T follicular helper cell (primary cell): ENCODE results near the gene STYX.
"Not testable (repeated sequence)": the region's sequence is repeated elsewhere in the genome, so short reads cannot be mapped to it uniquely, and the experiment has no call there.

Source experiments
- DNase-seq: peaks from one replicate; pipeline ENCODE4 v3.0.0-alpha.2; 2020; ENCODE audit warnings: low read depth

STYX gene

GRCh38 chr14:52727509-52727908, 2.5 kb upstream of the STYX start:
- DNase-seq: not testable (repeated sequence)

GRCh38 chr14:52729035-52729434, 931 bp upstream of the STYX start:
- not testable (repeated sequence) for DNase-seq

- DNase-seq: no peak
These were observed 411 bp upstream of the STYX start for GRCh38 chr14:52729585-52729924.

GRCh38 chr14:52730709-52731111, 744 bp downstream of the STYX start:
- no peak for DNase-seq

- no peak for DNase-seq
These were observed 3.9 kb downstream of the STYX start for GRCh38 chr14:52733824-52734223.

- DNase-seq: no peak
These were observed 6.0 kb downstream of the STYX start for GRCh38 chr14:52735921-52736489.

GRCh38 chr14:52738409-52738808, 8.4 kb downstream of the STYX start:
- no peak for DNase-seq

- DNase-seq: no peak
These were observed 10.8 kb downstream of the STYX start for GRCh38 chr14:52740751-52741150.

- no peak for DNase-seq
These were observed 11.9 kb downstream of the STYX start for GRCh38 chr14:52741865-52742264.

- no peak for DNase-seq
These were observed 18.8 kb downstream of the STYX start for GRCh38 chr14:52748647-52749292.

- DNase-seq: no peak
These were observed 25.8 kb downstream of the STYX start for GRCh38 chr14:52755607-52756316.

- no peak for DNase-seq
These were observed 29.2 kb downstream of the STYX start for GRCh38 chr14:52759145-52759544.

GRCh38 chr14:52762923-52763322, 33.0 kb downstream of the STYX start:
- DNase-seq: not testable (repeated sequence)

GRCh38 chr14:52767058-52767833, 37.3 kb downstream of the STYX start:
- no peak for DNase-seq

- no peak for DNase-seq
These were observed 39.9 kb downstream of the STYX start for GRCh38 chr14:52769887-52770286.

GRCh38 chr14:52776816-52777215, 46.9 kb downstream of the STYX start:
- no peak for DNase-seq

GRCh38 chr14:52778702-52779101, 48.7 kb downstream of the STYX start:
- no peak for DNase-seq

- DNase-seq: no peak
These were observed 50.9 kb downstream of the STYX start for GRCh38 chr14:52780893-52781292.

GRCh38 chr14:52781629-52782028, 51.7 kb downstream of the STYX start:
- no peak for DNase-seq

GRCh38 chr14:52783206-52783605, 53.2 kb downstream of the STYX start:
- no peak for DNase-seq

GRCh38 chr14:52786887-52787286, 56.9 kb downstream of the STYX start:
- DNase-seq: no peak

- no peak for DNase-seq
These were observed 59.2 kb downstream of the STYX start for GRCh38 chr14:52789118-52789517.
